HepG2 (cell line): ENCODE measurements around the gene OTUD7B.

ENCODE experiments used
- CHD2 ChIP-seq: IDR thresholded peaks from 2 replicates; pipeline ENCODE4 v1.6.1; 2011; ENCODE audit warnings: low read depth, low read length, improper control_type of control experiment
- CTCF ChIP-seq: sonication (generic); formaldehyde crosslinking; IDR thresholded peaks from 2 replicates; pipeline ENCODE4 v1.5.0; 2020; ENCODE audit warnings: mild to moderate bottlenecking, missing genetic modification reagents, moderate library complexity
- ESRRA ChIP-seq: sonication (generic); formaldehyde crosslinking; IDR thresholded peaks from 2 replicates; pipeline ENCODE4 v1.5.1; 2020; ENCODE audit warnings: mild to moderate bottlenecking, low read depth, missing genetic modification reagents
- JUNB ChIP-seq: sonication (generic); formaldehyde crosslinking; IDR thresholded peaks from 2 replicates; pipeline ENCODE4 v1.8.0; 2022; ENCODE audit warnings: missing genetic modification reagents, mild to moderate bottlenecking, borderline replicate concordance
- NR1H2 ChIP-seq: sonication (generic); formaldehyde crosslinking; IDR thresholded peaks from 2 replicates; pipeline ENCODE4 v1.8.1; 2022; ENCODE audit warnings: low read depth, missing genetic modification reagents, borderline replicate concordance
- POLR2AphosphoS5 ChIP-seq: IDR thresholded peaks from 2 replicates; pipeline ENCODE4 v1.6.1; 2012; ENCODE audit warnings: low read depth, low read length
- SPEN ChIP-seq: sonication (generic); formaldehyde crosslinking; IDR thresholded peaks from 2 replicates; pipeline ENCODE4 v1.5.1; 2020; ENCODE audit warnings: low read depth, mild to moderate bottlenecking, missing genetic modification reagents
- TGIF2 ChIP-seq: IDR thresholded peaks from 2 replicates; pipeline ENCODE4 v1.6.1; 2016; ENCODE audit warnings: control low read depth, missing compliant biosample characterization
- ZFP36 ChIP-seq: fragments of 150-350 bp; IDR thresholded peaks from 2 replicates; pipeline ENCODE4 v1.6.1; 2018; ENCODE audit warnings: borderline replicate concordance, low read length, low read depth; ENCODE audit not compliant: partially characterized antibody
- ZNF879 ChIP-seq: sonication (generic); formaldehyde crosslinking; IDR thresholded peaks from 2 replicates; pipeline ENCODE4 v1.8.1; 2023; ENCODE audit warnings: missing genetic modification reagents
- ZSCAN20 ChIP-seq: sonication (generic); formaldehyde crosslinking; IDR thresholded peaks from 2 replicates; pipeline ENCODE4 v1.4.0; 2020; ENCODE audit warnings: missing genetic modification reagents, mild to moderate bottlenecking, borderline replicate concordance

GRCh38 chr1:150020711-150021110 is 10.2 kb upstream of the OTUD7B start:
- no peak for TF ChIP-seq CTCF (CRISPR knock-in tag)
- no peak for TF ChIP-seq POLR2AphosphoS5
- TF ChIP-seq JUNB (CRISPR knock-in tag): no peak
- TF ChIP-seq ESRRA: no peak
- no peak for TF ChIP-seq ZSCAN20 (CRISPR knock-in tag)
- TF ChIP-seq ZNF879 (CRISPR knock-in tag): no peak
- TF ChIP-seq TGIF2 (CRISPR knock-in tag): no peak
- no peak for TF ChIP-seq ZFP36
- TF ChIP-seq CHD2: no peak
- TF ChIP-seq SPEN (CRISPR knock-in tag): no peak
- no peak for TF ChIP-seq NR1H2
